ENCODE data around the gene PTPN3.
A peak's percentile ranks its signal among the peaks of the same experiment; 100 is the strongest.

PTPN3 gene

DNA sequence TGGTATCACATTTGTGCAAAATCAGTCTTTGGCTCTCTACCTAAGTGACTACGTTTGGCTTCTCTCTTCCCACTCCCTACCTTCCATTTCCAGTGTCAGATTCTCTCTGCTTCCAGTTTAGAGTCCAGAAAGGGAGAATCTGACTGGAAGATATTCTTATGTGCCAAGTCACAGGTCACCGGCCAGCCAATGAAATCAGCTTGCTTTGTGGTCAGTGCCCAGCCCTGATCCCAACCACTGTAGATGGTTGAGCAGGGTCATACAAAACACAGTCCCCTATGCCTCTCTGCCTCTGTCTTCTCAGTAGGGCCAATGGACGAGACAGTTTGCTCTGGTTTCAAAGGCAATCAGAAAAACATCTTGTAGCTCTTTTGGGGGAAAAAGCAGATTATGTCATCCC, 161.7 kb downstream of the PTPN3 start:
- TF ChIP-seq, protein P1, sequence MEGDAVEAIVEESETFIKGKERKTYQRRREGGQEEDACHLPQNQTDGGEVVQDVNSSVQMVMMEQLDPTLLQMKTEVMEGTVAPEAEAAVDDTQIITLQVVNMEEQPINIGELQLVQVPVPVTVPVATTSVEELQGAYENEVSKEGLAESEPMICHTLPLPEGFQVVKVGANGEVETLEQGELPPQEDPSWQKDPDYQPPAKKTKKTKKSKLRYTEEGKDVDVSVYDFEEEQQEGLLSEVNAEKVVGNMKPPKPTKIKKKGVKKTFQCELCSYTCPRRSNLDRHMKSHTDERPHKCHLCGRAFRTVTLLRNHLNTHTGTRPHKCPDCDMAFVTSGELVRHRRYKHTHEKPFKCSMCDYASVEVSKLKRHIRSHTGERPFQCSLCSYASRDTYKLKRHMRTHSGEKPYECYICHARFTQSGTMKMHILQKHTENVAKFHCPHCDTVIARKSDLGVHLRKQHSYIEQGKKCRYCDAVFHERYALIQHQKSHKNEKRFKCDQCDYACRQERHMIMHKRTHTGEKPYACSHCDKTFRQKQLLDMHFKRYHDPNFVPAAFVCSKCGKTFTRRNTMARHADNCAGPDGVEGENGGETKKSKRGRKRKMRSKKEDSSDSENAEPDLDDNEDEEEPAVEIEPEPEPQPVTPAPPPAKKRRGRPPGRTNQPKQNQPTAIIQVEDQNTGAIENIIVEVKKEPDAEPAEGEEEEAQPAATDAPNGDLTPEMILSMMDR (IDR thresholded peaks at IDR 0.05; ENCODE audit: low read length, missing control alignments) = no peak
- DNase-seq (ENCODE audit: low read depth) = no peak
- H3K4me3 ChIP-seq (replicated peaks; ENCODE audit: low read depth, low read length) = no peak overlapping the region

DNA sequence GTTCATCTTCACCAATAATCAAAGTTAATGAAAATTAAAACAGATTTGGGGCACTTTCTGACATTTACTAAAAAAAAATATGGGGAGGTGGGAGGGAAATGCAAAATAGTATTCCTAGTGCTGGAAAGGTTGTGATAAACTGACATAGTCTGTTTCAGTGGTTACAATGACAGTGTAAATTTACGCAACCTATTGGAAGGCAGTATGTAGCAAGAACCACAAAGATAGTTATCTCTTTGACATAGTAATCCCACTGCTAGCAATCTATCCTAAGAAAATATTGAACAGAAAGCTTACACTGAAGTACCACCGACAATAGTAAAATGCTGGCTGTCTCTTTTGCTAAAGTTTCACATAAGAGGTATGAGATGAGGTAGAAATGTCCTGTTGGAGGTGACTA, 162.2 kb downstream of the PTPN3 start:
- no peak overlapping the region for H3K4me3 ChIP-seq (replicated peaks; ENCODE audit: low read depth, low read length)
- TF ChIP-seq, protein P1 (IDR thresholded peaks at IDR 0.05; ENCODE audit: low read length, missing control alignments) = no peak

DNA sequence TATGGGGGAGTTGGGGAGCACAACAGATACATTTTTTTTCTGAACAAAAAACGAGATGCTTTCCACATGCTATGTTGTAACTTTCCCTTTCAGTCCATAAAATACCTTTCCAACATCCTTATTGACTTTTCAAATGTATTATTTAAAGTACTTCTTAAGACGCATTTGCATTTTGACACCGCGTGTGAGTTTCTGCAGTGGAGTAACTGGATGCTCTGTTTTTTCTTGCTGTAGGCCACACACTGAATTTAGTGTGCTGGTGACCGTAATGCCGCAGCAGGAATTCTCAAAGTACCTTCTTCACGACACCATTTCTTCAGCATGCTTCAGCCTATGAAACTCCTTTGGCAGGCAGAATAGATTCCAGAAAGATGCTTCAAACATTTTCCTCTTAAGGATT, 163.0 kb downstream of the PTPN3 start:
- TF ChIP-seq, protein P1 (IDR thresholded peaks at IDR 0.05; ENCODE audit: low read length, missing control alignments) = no peak
- H3K4me3 ChIP-seq (replicated peaks; ENCODE audit: low read depth, low read length) = no peak overlapping the region
- no peak for DNase-seq (ENCODE audit: low read depth)

More for the DNA sequence above, 162.2 kb downstream of the PTPN3 start:
- no peak for DNase-seq (ENCODE audit: low read depth)

DNA sequence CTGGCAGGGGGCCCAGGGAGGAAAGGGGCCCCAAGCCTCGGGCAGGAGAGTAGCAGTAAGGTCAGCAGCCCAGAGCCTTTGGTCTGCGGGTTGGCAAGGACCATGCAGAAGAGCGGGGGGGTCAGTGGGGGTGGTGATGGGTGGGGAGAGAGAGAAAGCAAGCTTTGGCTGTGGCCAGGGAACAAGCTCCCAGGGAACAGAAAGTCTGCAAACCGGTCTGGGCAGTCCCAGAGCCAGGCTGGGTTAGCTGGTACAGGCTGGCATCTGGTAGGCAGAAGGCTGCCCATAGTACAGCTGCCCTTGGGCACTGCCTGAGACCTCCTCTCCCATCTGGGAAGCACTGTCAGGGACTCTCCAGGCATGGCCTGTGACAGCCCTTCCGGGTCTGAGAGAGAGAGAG, 166.8 kb downstream of the PTPN3 start:
- peak; percentile 45 for DNase-seq (ENCODE audit: low read depth)
- H3K4me3 ChIP-seq (replicated peaks; ENCODE audit: low read depth, low read length) = no peak overlapping the region
- TF ChIP-seq, protein P1 (IDR thresholded peaks at IDR 0.05; ENCODE audit: low read length, missing control alignments) = no peak

DNA sequence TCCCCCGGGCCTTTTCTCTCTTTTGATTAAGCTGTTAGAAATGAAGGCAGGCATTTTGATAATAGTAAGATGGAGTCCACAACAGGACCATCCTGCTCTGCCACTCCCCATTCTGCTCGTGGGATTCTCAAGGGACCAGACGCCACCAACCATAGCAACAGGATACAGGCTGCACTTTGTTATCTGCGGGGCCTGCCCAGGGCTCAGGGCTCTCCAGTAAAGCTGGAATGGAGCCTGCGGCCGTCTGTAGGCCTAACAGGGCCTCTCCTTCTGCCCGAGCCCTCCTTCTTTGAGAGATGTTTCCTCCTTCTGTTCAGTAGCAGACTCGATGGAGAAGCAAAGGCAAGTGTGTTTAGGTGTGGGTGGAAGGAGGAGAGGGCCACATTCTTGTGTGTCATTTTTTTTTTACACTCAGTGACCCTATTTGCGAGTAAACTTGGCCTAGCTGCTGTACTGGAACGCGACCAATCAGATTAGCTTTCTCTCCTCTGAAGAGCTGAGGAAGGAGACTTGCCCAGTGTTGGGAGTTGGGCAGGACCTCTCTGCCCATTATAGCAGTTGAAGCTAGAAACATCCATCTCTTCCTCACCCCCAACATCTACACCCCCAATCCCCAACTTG, 168.4 kb downstream of the PTPN3 start:
- TF ChIP-seq, protein P1 (IDR thresholded peaks at IDR 0.05; ENCODE audit: low read length, missing control alignments) = no peak
- H3K4me3 ChIP-seq (replicated peaks; ENCODE audit: low read depth, low read length) = no peak overlapping the region
- DNase-seq (ENCODE audit: low read depth) = peak; percentile 39

DNA sequence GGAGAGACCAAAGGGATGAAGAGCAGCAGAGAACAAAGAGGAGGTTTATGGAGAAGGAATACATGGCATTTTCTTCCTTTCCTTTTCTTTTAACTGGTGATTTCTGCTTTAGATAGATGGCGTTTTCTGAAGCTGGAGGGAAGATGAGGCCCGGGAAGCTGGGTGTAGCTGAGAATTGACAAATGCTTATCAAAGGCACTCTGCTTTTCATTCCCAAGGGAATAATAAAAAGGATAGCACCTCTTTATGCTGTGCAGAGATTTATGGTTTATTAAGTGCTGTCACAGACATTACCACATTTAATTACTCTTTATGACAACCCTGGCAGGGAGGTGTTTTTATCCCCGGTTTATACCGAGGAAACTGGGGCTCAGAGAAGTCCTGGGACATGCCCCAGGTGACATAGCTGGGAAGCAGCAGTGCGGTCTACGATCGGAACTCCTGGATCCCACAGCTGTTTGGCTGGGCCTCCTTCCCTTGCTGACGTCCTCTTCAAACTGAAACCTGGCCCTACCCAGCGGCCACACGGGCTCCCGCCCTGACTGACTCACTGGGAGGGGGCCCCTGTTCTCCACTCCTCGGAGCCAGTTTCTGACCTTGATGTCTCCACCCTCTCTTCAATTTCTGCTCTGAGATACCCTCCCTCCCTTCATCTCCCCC, 169.0 kb downstream of the PTPN3 start:
- DNase-seq (ENCODE audit: low read depth) = peak; percentile 63
- H3K4me3 ChIP-seq (replicated peaks; ENCODE audit: low read depth, low read length) = no peak overlapping the region
- TF ChIP-seq, protein P1 (IDR thresholded peaks at IDR 0.05; ENCODE audit: low read length, missing control alignments) = no peak
